ENCODE results near the gene FKBP7. TPM values are rescaled to one million over a fixed set of nuclear protein-coding genes. Genes with fewer than 3 reads are reported as not detected.

FKBP7 gene
- total and polyA plus RNA-seq, 2 of the 13 experiments (the other 11 are each of a cell fraction or from before 2014, with no cell fraction given), result 12.4 to 14.8 TPM

- no peak overlapping the region for H3K4me3 ChIP-seq (replicated peaks in 1 of 3; ENCODE audit: insufficient read depth in 1 of 3, low read depth in 2 of 3, low read length in 3 of 3)
- intact Hi-C loops (cut with micrococcal nuclease; ENCODE audit: unreplicated experiment), result no loop called here
- 100% methylated on average over 5 of the region's 5 CpGs for WGBS (ENCODE audit: low lambda C conversion rate)
Observed at GRCh38 chr2:178474560-178474959, 3.8 kb downstream of the FKBP7 start.

GRCh38 chr2:178473931-178474330 is 4.5 kb downstream of the FKBP7 start:
- ATAC-seq, result no peak
- TF ChIP-seq SP1 (IDR thresholded peaks at IDR 0.05) (no peak), SP1 (CRISPR knock-in tag; IDR thresholded peaks at IDR 0.05) (no peak), KDM3A (CRISPR knock-in tag; IDR thresholded peaks at IDR 0.05; ENCODE audit: low read depth) (no peak), ZBED4 (CRISPR knock-in tag; IDR thresholded peaks at IDR 0.05; ENCODE audit: borderline replicate concordance) (no peak), AHR (CRISPR knock-in tag; IDR thresholded peaks at IDR 0.05) (no peak)
- TF ChIP-seq, protein P1, sequence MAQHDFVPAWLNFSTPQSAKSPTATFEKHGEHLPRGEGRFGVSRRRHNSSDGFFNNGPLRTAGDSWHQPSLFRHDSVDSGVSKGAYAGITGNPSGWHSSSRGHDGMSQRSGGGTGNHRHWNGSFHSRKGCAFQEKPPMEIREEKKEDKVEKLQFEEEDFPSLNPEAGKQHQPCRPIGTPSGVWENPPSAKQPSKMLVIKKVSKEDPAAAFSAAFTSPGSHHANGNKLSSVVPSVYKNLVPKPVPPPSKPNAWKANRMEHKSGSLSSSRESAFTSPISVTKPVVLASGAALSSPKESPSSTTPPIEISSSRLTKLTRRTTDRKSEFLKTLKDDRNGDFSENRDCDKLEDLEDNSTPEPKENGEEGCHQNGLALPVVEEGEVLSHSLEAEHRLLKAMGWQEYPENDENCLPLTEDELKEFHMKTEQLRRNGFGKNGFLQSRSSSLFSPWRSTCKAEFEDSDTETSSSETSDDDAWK (CRISPR knock-in tag; IDR thresholded peaks at IDR 0.05), result no peak
- Histone ChIP-seq H3K79me2 (ENCODE audit: insufficient read depth, low read length) (peaks cover 21% of the 10 kb centered on the region), H3K4me2 (ENCODE audit: low read depth, low read length) (no peak overlapping the region), H3K9me3 (ENCODE audit: low read length) (no peaks in the 10 kb centered on the region), H4K20me1 (ENCODE audit: insufficient read depth, low read length) (no peaks in the 10 kb centered on the region), H3K27ac (ENCODE audit: extremely low read length, insufficient read depth, low read length) (no peak overlapping the region), H3K4me3 (replicated peaks in 1 of 3; ENCODE audit: insufficient read depth in 1 of 3, low read depth in 2 of 3, low read length in 3 of 3) (no peak overlapping the region), H2AFZ (ENCODE audit: low read length) (no peak overlapping the region), H3K9ac (ENCODE audit: insufficient read depth, low read depth, low read length) (no peak overlapping the region), H3K27me3 (ENCODE audit: control insufficient read depth in 1 of 2, insufficient read depth in 2 of 2, low read length in 2 of 2) (no peaks in the 10 kb centered on the region; a peak in 1 of 5 replicates), H3K36me3 (replicated peaks in 1 of 2; ENCODE audit: control insufficient read depth in 1 of 2, insufficient read depth in 2 of 2, low read length in 2 of 2) (no peaks in the 10 kb centered on the region), H3K4me1 (ENCODE audit: insufficient read depth, low read length) (peaks cover 28% of the 10 kb centered on the region)
- DNase-seq (ENCODE audit: low spot score), result no peak
- CTCF ChIA-PET (ENCODE audit: low intra/inter-chr PET ratio, low total read pairs), result no interaction called here
- intact Hi-C loops (cut with micrococcal nuclease; ENCODE audit: unreplicated experiment), result no loop called here
- no peak for FAIRE-seq
- WGBS (ENCODE audit: low lambda C conversion rate), result 98% methylated on average over 4 of the region's 4 CpGs
- in situ Hi-C loops (cut with HindIII; ENCODE audit: extremely low pct_ligation_motif_present, low pct_unique_long_range_greater_than_20kb), result no loop called here
- BruUV-seq (replicated peaks), result no TSS peak
- POLR2A ChIA-PET, result interaction anchor here (4.2 kb wide), 1 partner anchor 23 kb away, joined by 26 read pairs; the partner anchor contains the start of genes PJVK and PRKRA

More at GRCh38 chr2:178474560-178474959, 3.8 kb downstream of the FKBP7 start:
- in situ Hi-C loops (cut with HindIII; ENCODE audit: extremely low pct_ligation_motif_present, low pct_unique_long_range_greater_than_20kb), result no loop called here
- ATAC-seq (no peak), FAIRE-seq (no peak), DNase-seq (ENCODE audit: low spot score) (no peak)
- H3K27ac ChIP-seq (ENCODE audit: extremely low read length, insufficient read depth, low read length), result no peak overlapping the region
- H3K79me2 ChIP-seq (ENCODE audit: insufficient read depth, low read length), result peaks cover 21% of the 10 kb centered on the region
- H3K9me3 ChIP-seq (ENCODE audit: low read length), result no peaks in the 10 kb centered on the region
- no peak overlapping the region for H3K9ac ChIP-seq (ENCODE audit: insufficient read depth, low read depth, low read length)
- peaks cover 28% of the 10 kb centered on the region for H3K4me1 ChIP-seq (ENCODE audit: insufficient read depth, low read length)
- no peaks in the 10 kb centered on the region; a peak in 1 of 5 replicates for H3K27me3 ChIP-seq (ENCODE audit: control insufficient read depth in 1 of 2, insufficient read depth in 2 of 2, low read length in 2 of 2)
- no TSS peak for BruUV-seq (replicated peaks)
- CTCF ChIA-PET (ENCODE audit: low intra/inter-chr PET ratio, low total read pairs), result no interaction called here
- H4K20me1 ChIP-seq (ENCODE audit: insufficient read depth, low read length), result no peaks in the 10 kb centered on the region
- TF ChIP-seq ZNF121 (CRISPR knock-in tag; IDR thresholded peaks at IDR 0.05), result peak; percentile 74
- TF ChIP-seq ZNF800 (CRISPR knock-in tag; IDR thresholded peaks at IDR 0.05), result no peak
- H3K36me3 ChIP-seq (replicated peaks in 1 of 2; ENCODE audit: control insufficient read depth in 1 of 2, insufficient read depth in 2 of 2, low read length in 2 of 2), result no peaks in the 10 kb centered on the region
- H3K4me2 ChIP-seq (ENCODE audit: low read depth, low read length), result no peak overlapping the region
- POLR2A ChIA-PET, result interaction anchor here (4.2 kb wide), 1 partner anchor 24 kb away, joined by 26 read pairs; the partner anchor contains the start of genes PJVK and PRKRA
- no peak overlapping the region for H2AFZ ChIP-seq (ENCODE audit: low read length)
